Muscle of arm (tissue), 12 donors: ENCODE results near the gene UBLCP1. TPM values are rescaled to one million over a fixed set of nuclear protein-coding genes. Genes with fewer than 3 reads are reported as not detected.

Source experiments
- DNase-seq: peaks from one replicate; pipeline ENCODE4 v3.0.0-alpha.2; 2013
- polyA plus RNA-seq, 12 donors: library from polyadenylated mRNA; unstranded; fragments of 120-200 nt; gene quantifications; one replicate each; pipeline ENCODE4 v1.2.1, GENCODE V29; 2013; ENCODE audit not compliant: insufficient read length in 12 of 12

Gene UBLCP1
- polyA plus RNA-seq, 12 donors: 16.6 to 30.4 (median 26.4) TPM; not detected in 1

DNA sequence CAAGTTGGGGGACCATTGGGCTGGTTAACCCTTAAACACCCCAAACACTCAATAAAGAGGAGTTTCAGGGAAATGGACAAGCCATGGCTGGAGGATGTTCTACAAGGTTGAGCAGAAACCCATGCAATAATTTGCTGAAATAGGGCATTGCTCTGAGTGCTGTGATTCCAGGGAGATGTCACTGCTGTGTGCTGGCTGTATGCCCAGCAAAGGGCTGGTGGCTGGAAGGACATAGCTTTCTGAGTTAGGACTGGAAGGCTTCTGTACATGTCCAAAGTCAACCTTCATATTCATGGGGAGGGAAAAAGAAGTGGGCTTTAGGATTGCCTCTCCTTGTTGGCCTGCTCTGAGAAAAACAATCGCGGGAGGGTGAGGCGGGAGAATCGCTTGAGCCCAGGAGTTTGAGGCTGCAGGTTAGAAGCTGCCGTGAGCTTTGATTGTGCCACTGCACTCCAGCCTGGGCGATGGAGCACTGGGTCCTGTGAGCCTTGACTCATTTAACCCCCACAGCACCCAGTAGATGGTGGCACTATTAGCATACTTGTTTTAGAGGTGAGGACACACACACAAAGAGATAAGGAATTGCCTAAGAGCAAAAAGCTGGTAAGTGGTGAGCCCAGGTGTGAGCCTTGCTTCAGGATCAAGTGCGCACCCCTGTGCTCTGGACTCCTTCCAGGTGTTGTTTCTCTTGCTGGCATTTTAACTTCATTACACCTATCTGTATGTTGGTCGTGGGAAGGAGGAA, 46.8 kb downstream of the UBLCP1 start:
- no peak for DNase-seq

GRCh38 chr5:159310511-159310910, 47.4 kb downstream of the UBLCP1 start:
- DNase-seq: no peak

GRCh38 chr5:159311063-159311462, 48.0 kb downstream of the UBLCP1 start:
- no peak for DNase-seq

DNA sequence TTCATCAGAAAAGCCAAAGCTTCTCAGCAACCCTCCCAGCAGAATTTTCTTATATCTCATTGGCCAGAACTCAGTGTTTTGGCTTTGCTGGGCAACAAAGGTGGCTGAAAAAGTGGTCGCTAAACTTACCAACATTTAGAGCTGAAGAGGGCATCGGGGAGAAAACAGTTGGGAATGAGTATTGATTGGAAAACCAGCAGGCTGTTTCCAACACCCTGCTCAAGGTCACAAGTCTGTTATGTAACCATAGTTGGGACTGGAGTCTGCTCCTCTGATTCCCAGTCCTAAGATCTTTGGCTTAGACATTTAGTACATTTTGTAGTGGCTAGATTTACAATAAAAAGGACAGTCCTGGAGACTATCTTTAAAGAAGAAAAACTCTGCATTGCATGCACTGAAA, 50.1 kb downstream of the UBLCP1 start:
- no peak for DNase-seq

- DNase-seq: no peak
These were observed 53.7 kb downstream of the UBLCP1 start for GRCh38 chr5:159316519-159317383.

DNA sequence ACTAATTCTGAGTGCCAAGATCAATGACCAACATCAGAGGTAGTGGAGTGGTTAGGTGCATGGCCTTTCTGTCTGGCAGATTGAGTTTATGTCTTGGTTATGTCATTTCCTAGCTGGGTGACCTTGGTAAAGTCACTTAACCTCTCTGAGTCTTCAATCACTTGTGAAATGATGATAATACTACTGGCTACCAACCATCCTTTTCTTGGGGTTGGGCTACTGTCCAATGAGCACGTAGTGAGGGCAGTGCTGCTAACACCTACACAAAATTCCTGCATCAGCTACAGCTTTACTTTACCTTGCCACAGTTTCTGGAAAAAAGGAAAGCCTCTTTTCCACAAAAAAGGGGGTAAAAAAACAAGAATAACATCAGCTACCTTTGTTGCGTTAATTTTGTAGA, 54.8 kb downstream of the UBLCP1 start:
- DNase-seq: no peak

GRCh38 chr5:159318448-159318847, 55.4 kb downstream of the UBLCP1 start:
- no peak for DNase-seq

- DNase-seq: no peak
These were observed 56.3 kb downstream of the UBLCP1 start for GRCh38 chr5:159319363-159319762.

- no peak for DNase-seq
These were observed 56.7 kb downstream of the UBLCP1 start for GRCh38 chr5:159319832-159320231.

- no peak for DNase-seq
These were observed 59.1 kb downstream of the UBLCP1 start for GRCh38 chr5:159322180-159322579.

DNA sequence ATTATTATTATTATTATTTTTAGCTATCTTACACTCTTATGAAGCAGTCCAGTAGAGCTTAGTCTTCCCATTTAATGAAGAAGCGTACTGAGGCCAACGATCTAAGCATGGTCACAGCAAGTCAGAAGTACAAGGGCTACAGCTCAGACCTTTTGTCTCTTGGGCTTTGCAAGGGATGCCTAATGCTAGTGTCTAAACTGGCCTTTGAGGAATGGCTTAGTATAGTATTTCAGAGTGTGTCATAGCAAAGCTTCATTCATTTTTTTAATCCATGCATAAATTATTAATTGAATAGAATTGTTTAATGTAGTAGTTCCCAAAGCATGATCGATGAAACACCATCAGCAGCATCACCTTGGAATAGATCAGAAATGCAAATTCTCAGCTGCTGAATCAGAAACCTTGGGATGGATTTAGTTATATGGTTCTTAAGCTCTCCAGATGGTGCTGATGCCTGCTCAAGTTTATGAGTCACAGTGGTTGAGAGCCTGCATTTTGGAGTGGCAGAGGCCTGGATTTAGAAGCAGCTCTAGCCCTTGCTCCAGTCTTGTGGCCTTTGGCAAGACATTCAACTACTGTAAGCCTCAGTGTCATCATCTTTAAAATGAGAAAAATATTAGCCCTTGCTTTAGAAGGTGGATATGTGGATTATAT, 61.1 kb downstream of the UBLCP1 start:
- DNase-seq: no peak

DNA sequence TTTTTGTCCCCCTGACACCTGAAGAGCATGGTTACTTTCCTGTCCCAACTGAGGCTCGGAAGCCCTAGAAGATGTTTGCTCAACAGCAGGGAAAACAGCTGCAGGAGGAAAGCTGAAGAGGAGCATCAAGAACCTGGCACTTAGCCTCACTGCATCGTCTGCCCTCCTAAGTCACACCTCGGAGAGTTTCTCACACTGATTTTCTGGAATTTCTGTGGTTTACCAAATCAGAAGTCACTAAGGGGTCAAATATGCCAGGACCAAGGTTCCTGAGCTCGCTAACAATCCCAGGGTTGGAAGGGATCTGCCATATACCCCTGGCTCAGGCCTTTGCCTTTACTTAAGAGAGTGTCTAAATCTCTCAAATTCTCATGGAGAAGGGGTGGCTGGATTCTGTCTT, 61.9 kb downstream of the UBLCP1 start:
- no peak for DNase-seq

- DNase-seq: no peak
These were observed 67.2 kb downstream of the UBLCP1 start, which contains the start of gene IL12B for GRCh38 chr5:159330131-159330800. Gene IL12B (minus strand): TSS chr5:159330487. CDS start chr5:159326782, 3,705 bp downstream.

DNA sequence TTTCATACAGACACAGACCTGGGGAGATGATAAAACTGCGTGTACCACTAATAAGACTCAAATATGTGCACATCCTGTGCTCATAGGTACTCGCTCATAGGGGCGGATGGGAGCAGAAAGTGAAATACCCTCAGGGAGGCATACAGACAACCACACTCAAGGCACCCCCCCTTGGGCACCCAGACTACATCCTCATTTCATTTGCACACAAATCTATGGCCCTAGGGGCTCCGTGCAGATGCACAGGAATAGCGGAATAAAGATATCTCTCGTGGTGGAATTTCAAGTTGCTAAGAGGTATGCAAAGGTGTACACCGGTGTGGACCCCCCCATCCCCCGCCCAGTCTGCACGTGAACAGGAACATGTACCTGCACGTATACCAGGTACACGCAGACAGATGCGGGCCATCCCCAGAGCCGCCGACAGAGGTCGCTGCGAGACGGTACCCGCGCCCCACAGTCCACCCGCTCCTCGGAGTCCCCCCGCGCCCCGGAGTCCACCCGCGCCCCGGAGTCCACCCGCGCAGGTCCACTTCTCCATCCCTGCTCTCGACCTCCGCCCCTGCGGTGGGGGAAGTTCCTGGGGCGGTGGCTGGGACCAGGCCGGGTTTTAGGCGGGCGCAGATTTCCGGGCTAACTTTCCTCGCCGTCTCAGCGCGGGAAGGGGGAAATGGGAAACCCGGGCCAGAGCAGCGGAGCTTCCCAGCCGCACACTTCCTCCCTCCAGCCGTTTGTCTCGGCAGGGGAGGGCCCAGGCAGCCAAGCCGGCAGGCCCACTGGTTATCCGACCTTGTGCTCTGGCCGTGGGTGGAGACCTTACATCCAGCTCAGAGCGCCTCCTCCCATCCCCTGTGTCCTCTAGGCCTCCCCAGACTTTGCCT, 68.2 kb downstream of the UBLCP1 start:
- peak; percentile 37 for DNase-seq

- no peak for DNase-seq
These were observed 69.9 kb downstream of the UBLCP1 start for GRCh38 chr5:159332800-159333544.

DNA sequence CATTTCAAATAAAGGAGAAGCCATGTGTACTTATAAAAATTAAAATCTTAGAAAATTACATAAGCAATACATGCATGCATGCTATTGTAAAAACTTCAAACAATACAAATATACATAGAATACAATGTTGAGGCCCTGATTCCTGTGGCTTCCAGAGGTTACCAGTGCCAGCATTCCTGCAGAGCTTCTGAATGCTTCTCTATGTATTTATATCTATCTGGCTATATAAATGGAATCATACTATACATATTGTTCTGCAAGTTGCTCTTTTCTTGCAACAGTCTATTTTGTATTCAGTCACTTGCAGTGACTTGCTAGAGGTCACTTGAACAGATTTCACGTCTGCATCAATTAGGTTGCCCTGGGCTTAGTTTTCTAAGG, 70.4 kb downstream of the UBLCP1 start:
- no peak for DNase-seq
